HepG2 (cell line): Measurements from ENCODE around the gene SLC39A1. TPM values are rescaled to one million over a fixed set of nuclear protein-coding genes. Genes with fewer than 3 reads are reported as not detected.
A peak's percentile ranks its signal among the peaks of the same experiment; 100 is the strongest.

Experiments used
- ARID4A ChIP-seq: sonication (generic); formaldehyde crosslinking; IDR thresholded peaks from 2 replicates; pipeline ENCODE4 v1.5.0; 2020; ENCODE audit warnings: mild to moderate bottlenecking, missing genetic modification reagents, borderline replicate concordance
- DNMT1 ChIP-seq: sonication (generic); formaldehyde crosslinking; IDR thresholded peaks from 2 replicates; pipeline ENCODE4 v1.5.1; 2020; ENCODE audit warnings: mild to moderate bottlenecking, missing genetic modification reagents
- E2F2 ChIP-seq: sonication (generic); formaldehyde crosslinking; IDR thresholded peaks from 2 replicates; pipeline ENCODE4 v1.4.0; 2020; ENCODE audit warnings: missing genetic modification reagents, borderline replicate concordance
- ERF ChIP-seq: IDR thresholded peaks from 2 replicates; pipeline ENCODE4 v1.6.1; 2018; ENCODE audit warnings: missing biosample characterization, missing genetic modification reagents
- FOXO1 ChIP-seq: sonication (generic); formaldehyde crosslinking; IDR thresholded peaks from 2 replicates; pipeline ENCODE4 v1.4.0; 2020; ENCODE audit warnings: missing genetic modification reagents
- NFE2L2 ChIP-seq: fragments of 150-350 bp; IDR thresholded peaks from 2 replicates; pipeline ENCODE4 v1.6.1; 2014; ENCODE audit warnings: low read length
- PAX8 ChIP-seq: sonication (generic); formaldehyde crosslinking; IDR thresholded peaks from 2 replicates; pipeline ENCODE4 v1.8.0; 2022; ENCODE audit warnings: mild to moderate bottlenecking, missing genetic modification reagents, borderline replicate concordance
- RARA ChIP-seq: IDR thresholded peaks from 2 replicates; pipeline ENCODE4 v1.6.1; 2016; ENCODE audit warnings: missing genetic modification reagents, missing compliant biosample characterization
- SAP130 ChIP-seq: IDR thresholded peaks from 2 replicates; pipeline ENCODE4 v1.6.1; 2016; ENCODE audit warnings: low read depth
- ZFP37 ChIP-seq: sonication (generic); formaldehyde crosslinking; IDR thresholded peaks from 2 replicates; pipeline ENCODE4 v1.4.0; 2020; ENCODE audit warnings: missing genetic modification reagents, borderline replicate concordance
- ZNF225 ChIP-seq: sonication (generic); formaldehyde crosslinking; IDR thresholded peaks from 2 replicates; pipeline ENCODE4 v1.4.0; 2020; ENCODE audit warnings: mild to moderate bottlenecking, missing genetic modification reagents
- ZNF496 ChIP-seq: sonication (generic); formaldehyde crosslinking; IDR thresholded peaks from 2 replicates; pipeline ENCODE4 v1.8.1; 2023; ENCODE audit warnings: mild to moderate bottlenecking, moderate library complexity, missing genetic modification reagents; ENCODE audit not compliant: insufficient replicate concordance
- ZNF556 ChIP-seq: sonication (generic); formaldehyde crosslinking; IDR thresholded peaks from 2 replicates; pipeline ENCODE4 v1.4.0; 2020; ENCODE audit warnings: mild to moderate bottlenecking, missing genetic modification reagents, borderline replicate concordance
- ZNF605 ChIP-seq: sonication (generic); formaldehyde crosslinking; IDR thresholded peaks from 2 replicates; pipeline ENCODE4 v1.8.0; 2022; ENCODE audit warnings: mild to moderate bottlenecking, missing genetic modification reagents
- ZNF737 ChIP-seq: sonication (generic); formaldehyde crosslinking; IDR thresholded peaks from 2 replicates; pipeline ENCODE4 v1.5.0; 2020; ENCODE audit warnings: missing genetic modification reagents, mild to moderate bottlenecking, borderline replicate concordance
- ZNF790 ChIP-seq: sonication (generic); formaldehyde crosslinking; IDR thresholded peaks from 2 replicates; pipeline ENCODE4 v1.8.0; 2022; ENCODE audit warnings: missing genetic modification reagents, mild to moderate bottlenecking, borderline replicate concordance
- polyA plus RNA-seq, 8 experiments: library from polyadenylated mRNA; depleted of rRNA in 3 of 8; stranded (reverse) in 7 of 8; unstranded in 1 of 8; fragments of >200 nt; fragmentation: Illumina TruSeq in 4 of 8; extraction: Trizol in 4 of 8; gene quantifications; 2 replicates each; pipeline versions ENCODE4 v1.2.1 to v1.2.3, GENCODE V29; 2011 to 2016; ENCODE audit warnings: low read depth in 4 of 8, missing spikeins in 1 of 8, mixed read lengths in 1 of 8; ENCODE audit not compliant: insufficient read depth in 1 of 8
- total RNA-seq, 5 experiments: library from RNA; depleted of rRNA; stranded (reverse); fragments of >200 nt; fragmentation: Illumina TruSeq; extraction: Trizol; gene quantifications; 2 replicates each; pipeline ENCODE4 v1.2.3, GENCODE V29; 2016; ENCODE audit warnings: low read depth in 1 of 5
- TF ChIP-seq, protein P1 (sequence below): sonication (generic); formaldehyde crosslinking; IDR thresholded peaks from 2 replicates; pipeline ENCODE4 v1.4.0; 2020; ENCODE audit warnings: missing genetic modification reagents
- TF ChIP-seq, protein P2 (sequence below): IDR thresholded peaks from 2 replicates; pipeline ENCODE4 v1.6.1; 2016; ENCODE audit warnings: mild to moderate bottlenecking, missing biosample characterization, missing genetic modification reagents
- TF ChIP-seq, protein P3 (sequence below): sonication (generic); formaldehyde crosslinking; IDR thresholded peaks from 2 replicates; pipeline ENCODE4; 2020; ENCODE audit warnings: missing genetic modification reagents, mild to moderate bottlenecking, borderline replicate concordance

Gene SLC39A1
- total and polyA plus RNA-seq, 2 of the 13 experiments (the other 11 are each of a cell fraction or from before 2014, with no cell fraction given): 71.2 to 78.4 TPM

DNA sequence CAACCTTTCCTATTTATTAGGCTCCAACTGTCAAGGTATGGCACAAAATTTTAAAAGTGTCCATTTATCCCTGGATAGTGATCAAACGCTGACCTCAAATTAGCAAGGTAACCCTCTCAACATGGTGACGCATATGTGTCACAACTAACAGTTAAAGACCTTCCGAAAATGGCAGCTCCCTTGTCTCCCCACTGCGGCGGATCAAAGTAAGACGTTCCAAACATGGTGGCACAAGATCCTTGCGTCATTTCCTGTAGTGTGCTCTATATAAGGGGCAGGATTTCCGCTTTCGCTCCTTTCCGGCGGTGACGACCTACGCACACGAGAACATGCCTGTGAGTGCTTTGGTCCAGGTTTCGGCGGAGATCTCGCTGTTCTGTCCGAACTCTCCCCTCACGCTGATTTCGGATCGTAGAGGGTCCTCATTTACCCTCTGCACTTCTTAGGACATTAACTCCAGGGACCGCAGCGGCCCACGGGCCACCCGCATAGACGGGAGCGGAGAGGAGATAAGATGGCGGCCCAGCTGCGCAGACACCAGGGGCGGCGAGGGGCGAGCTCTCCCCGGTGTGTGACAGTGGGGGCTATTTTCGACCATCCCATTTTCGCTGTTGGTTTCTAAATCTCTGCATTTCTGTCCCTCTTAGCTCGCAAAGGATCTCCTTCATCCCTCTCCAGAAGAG, 27.3 kb upstream of the SLC39A1 start, which contains the start of gene RPS27 (continued):
- TF ChIP-seq ARID4A (CRISPR knock-in tag) (peak; percentile 95), ZNF737 (CRISPR knock-in tag) (0 out of 2 replicates have a peak, but pooled peaks have one; percentile 76), SAP130 (CRISPR knock-in tag) (peak; percentile 97), ZFP37 (CRISPR knock-in tag) (0 out of 2 replicates have a peak, but pooled peaks have one; percentile 78), ERF (peak; percentile 94), ZNF225 (CRISPR knock-in tag) (no peak), ZNF556 (CRISPR knock-in tag) (peak; percentile 94), NFE2L2 (no peak), ZNF496 (CRISPR knock-in tag) (no peak), FOXO1 (CRISPR knock-in tag) (peak; percentile 50), ZNF605 (CRISPR knock-in tag) (peak; percentile 59; the same call in 1 of the 2 replicates), E2F2 (CRISPR knock-in tag) (peak; percentile 27; the same call in 1 of the 2 replicates), RARA (CRISPR knock-in tag) (peak; percentile 45; the same call in 1 of the 2 replicates), PAX8 (CRISPR knock-in tag) (0 out of 2 replicates have a peak, but pooled peaks have one; percentile 68), DNMT1 (0 out of 2 replicates have a peak, but pooled peaks have one; percentile 80), ZNF790 (0 out of 2 replicates have a peak, but pooled peaks have one; percentile 58)
- TF ChIP-seq, protein P1, sequence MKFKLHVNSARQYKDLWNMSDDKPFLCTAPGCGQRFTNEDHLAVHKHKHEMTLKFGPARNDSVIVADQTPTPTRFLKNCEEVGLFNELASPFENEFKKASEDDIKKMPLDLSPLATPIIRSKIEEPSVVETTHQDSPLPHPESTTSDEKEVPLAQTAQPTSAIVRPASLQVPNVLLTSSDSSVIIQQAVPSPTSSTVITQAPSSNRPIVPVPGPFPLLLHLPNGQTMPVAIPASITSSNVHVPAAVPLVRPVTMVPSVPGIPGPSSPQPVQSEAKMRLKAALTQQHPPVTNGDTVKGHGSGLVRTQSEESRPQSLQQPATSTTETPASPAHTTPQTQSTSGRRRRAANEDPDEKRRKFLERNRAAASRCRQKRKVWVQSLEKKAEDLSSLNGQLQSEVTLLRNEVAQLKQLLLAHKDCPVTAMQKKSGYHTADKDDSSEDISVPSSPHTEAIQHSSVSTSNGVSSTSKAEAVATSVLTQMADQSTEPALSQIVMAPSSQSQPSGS (CRISPR knock-in tag): peak; percentile 77
- TF ChIP-seq, protein P2, sequence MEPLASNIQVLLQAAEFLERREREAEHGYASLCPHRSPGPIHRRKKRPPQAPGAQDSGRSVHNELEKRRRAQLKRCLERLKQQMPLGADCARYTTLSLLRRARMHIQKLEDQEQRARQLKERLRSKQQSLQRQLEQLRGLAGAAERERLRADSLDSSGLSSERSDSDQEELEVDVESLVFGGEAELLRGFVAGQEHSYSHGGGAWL (CRISPR knock-in tag): peak; percentile 75; the same call in 1 of the 2 replicates
- TF ChIP-seq, protein P3, sequence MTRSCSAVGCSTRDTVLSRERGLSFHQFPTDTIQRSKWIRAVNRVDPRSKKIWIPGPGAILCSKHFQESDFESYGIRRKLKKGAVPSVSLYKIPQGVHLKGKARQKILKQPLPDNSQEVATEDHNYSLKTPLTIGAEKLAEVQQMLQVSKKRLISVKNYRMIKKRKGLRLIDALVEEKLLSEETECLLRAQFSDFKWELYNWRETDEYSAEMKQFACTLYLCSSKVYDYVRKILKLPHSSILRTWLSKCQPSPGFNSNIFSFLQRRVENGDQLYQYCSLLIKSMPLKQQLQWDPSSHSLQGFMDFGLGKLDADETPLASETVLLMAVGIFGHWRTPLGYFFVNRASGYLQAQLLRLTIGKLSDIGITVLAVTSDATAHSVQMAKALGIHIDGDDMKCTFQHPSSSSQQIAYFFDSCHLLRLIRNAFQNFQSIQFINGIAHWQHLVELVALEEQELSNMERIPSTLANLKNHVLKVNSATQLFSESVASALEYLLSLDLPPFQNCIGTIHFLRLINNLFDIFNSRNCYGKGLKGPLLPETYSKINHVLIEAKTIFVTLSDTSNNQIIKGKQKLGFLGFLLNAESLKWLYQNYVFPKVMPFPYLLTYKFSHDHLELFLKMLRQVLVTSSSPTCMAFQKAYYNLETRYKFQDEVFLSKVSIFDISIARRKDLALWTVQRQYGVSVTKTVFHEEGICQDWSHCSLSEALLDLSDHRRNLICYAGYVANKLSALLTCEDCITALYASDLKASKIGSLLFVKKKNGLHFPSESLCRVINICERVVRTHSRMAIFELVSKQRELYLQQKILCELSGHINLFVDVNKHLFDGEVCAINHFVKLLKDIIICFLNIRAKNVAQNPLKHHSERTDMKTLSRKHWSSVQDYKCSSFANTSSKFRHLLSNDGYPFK (CRISPR knock-in tag): peak; percentile 95
